Measurements from ENCODE around the gene KDM4C.

DNA sequence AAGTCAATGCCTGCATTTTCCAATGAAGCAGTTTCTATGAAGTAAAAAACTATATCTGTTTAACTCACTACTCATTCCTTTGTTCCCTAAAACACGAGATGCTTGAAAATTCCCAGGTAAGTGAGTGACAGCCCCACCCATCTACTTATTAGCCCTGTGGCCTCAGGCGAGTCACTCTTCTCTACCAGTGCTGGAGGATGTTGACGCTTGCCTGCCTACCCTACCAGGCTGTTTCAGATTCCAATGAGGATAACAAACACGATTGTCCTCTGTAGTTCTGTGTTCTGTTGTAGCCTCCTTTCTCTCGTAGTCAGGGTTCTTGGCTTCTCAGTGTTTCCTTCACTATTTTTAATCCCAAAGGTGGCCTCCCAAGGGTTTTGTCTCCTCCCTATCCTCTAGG, 388.8 kb downstream of the KDM4C start:
- TF ChIP-seq, protein P1, sequence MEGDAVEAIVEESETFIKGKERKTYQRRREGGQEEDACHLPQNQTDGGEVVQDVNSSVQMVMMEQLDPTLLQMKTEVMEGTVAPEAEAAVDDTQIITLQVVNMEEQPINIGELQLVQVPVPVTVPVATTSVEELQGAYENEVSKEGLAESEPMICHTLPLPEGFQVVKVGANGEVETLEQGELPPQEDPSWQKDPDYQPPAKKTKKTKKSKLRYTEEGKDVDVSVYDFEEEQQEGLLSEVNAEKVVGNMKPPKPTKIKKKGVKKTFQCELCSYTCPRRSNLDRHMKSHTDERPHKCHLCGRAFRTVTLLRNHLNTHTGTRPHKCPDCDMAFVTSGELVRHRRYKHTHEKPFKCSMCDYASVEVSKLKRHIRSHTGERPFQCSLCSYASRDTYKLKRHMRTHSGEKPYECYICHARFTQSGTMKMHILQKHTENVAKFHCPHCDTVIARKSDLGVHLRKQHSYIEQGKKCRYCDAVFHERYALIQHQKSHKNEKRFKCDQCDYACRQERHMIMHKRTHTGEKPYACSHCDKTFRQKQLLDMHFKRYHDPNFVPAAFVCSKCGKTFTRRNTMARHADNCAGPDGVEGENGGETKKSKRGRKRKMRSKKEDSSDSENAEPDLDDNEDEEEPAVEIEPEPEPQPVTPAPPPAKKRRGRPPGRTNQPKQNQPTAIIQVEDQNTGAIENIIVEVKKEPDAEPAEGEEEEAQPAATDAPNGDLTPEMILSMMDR (conservative IDR thresholded peaks at IDR 0.05; ENCODE audit: low read depth, low read length), result no peak
- no peak for TF ChIP-seq EZH2 (IDR thresholded peaks at IDR 0.05; ENCODE audit: borderline replicate concordance, low read depth, low read length, poor library complexity, severe bottlenecking)
